Thoracic aorta (tissue), 2 donors: ENCODE results near the gene GPR45. TPM values are rescaled to one million over a fixed set of nuclear protein-coding genes. Genes with fewer than 3 reads are reported as not detected.

ENCODE experiments used
- ATAC-seq: fragments of 150-250 bp; one replicate; pipeline ENCODE4 v1.8.0; 2017; ENCODE audit warnings: low read depth; ENCODE audit not compliant: insufficient number of reproducible peaks, low FRiP score
- DNase-seq: peaks from one replicate; pipeline ENCODE4 v3.0.0-alpha.2; 2020; ENCODE audit warnings: low spot score
- H3K27ac ChIP-seq, 2 donors: fragments of 200-600 bp; sonication (generic); 1 replicate in 1 of 2; 2 replicates in 1 of 2; pipeline ENCODE4 v1.5.1; 2016; ENCODE audit warnings: mild to moderate bottlenecking in 2 of 2, moderate library complexity in 2 of 2
- H3K27me3 ChIP-seq: fragments of 200-600 bp; sonication (generic); replicated peaks from 2 replicates; pipeline ENCODE4 v1.6.0; 2016; ENCODE audit warnings: mild to moderate bottlenecking; ENCODE audit not compliant: insufficient read depth
- H3K36me3 ChIP-seq: fragments of 200-600 bp; sonication (generic); one replicate; pipeline ENCODE4 v1.5.1; 2016
- H3K4me1 ChIP-seq, 2 donors: fragments of 200-600 bp; sonication (generic); 1 replicate in 1 of 2; 2 replicates in 1 of 2; pipeline versions ENCODE4 v1.5.1 to v1.6.0; 2016; ENCODE audit warnings: low read depth in 2 of 2, mild to moderate bottlenecking in 1 of 2; ENCODE audit not compliant: control insufficient read depth in 1 of 2
- H3K4me3 ChIP-seq: fragments of 200-600 bp; sonication (generic); 2 replicates; pipeline ENCODE4 v1.5.1; 2016; ENCODE audit warnings: mild to moderate bottlenecking
- H3K9me3 ChIP-seq: fragments of 200-600 bp; sonication (generic); 2 replicates; pipeline ENCODE4 v1.5.1; 2016
- CTCF ChIP-seq: fragments of 200-600 bp; sonication (generic); IDR thresholded peaks from one replicate; pipeline ENCODE4 v1.5.1; 2019; ENCODE audit warnings: antibody characterized with exemption
- total RNA-seq, 2 donors: library from RNA; depleted of rRNA; stranded (reverse); fragments of >200 nt; gene quantifications; one replicate each; pipeline versions ENCODE4 v1.1.0 to v1.2.3, GENCODE V29; 2016

The GPR45 gene
- total RNA-seq, 2 donors from 2014 or later, result not detected

DNA sequence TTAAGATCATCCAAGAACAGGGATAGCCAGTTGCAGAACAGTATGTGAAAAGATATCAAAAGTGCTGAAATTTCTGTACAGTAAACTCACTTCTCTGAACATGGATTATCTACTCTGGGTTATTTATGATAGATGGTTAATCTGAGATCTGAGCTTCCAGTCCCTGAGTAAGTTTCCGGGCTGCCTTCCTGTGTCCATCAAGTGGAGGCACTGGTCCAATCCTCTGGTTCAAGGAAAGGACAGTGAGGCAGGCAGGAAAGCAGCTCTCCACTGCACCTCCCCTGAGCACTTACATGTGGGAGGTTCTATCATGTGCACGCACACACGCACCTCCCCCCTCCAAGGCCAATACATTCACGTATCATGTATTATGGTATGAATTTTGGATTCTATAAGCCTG is 32.5 kb downstream of the GPR45 start:
- H3K27ac ChIP-seq, result no peak overlapping the region
- H3K9me3 ChIP-seq, result no peaks in the 10 kb centered on the region
- DNase-seq (no peak), ATAC-seq (no peak)
- no peak overlapping the region for H3K4me3 ChIP-seq
- no peak for TF ChIP-seq CTCF
- no peaks in the 10 kb centered on the region for H3K4me1 ChIP-seq
- peaks cover 71% of the 10 kb centered on the region for H3K36me3 ChIP-seq
- H3K27me3 ChIP-seq, result no peaks in the 10 kb centered on the region

DNA sequence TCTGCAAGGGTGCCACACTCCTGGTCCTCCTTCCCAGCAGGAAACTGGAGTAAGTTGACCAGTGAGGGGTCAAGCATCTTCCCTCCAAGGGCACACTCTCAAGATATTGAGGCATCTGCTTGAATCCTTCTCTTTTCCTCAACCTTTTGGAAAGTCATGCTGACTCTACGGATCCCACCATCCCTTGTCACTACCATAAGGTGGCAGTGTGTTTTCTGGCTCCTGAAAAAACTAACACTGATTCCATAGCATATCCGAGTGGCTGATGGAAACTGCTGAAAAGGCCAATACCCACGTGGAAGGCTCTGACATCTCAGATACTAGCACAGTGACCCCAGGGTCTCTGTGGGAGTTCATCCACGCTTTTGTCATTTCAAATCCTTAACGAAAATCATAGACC is 37.1 kb downstream of the GPR45 start:
- Histone ChIP-seq H3K27ac (no peak overlapping the region), H3K4me3 (no peak overlapping the region), H3K36me3 (peaks cover 71% of the 10 kb centered on the region), H3K27me3 (no peaks in the 10 kb centered on the region), H3K4me1 (no peaks in the 10 kb centered on the region), H3K9me3 (no peaks in the 10 kb centered on the region)
- ATAC-seq, result no peak
- no peak for TF ChIP-seq CTCF
- no peak for DNase-seq

GRCh38 chr2:105279126-105279525 is 37.6 kb downstream of the GPR45 start:
- Histone ChIP-seq H3K27ac (no peak overlapping the region), H3K36me3 (peaks cover 67% of the 10 kb centered on the region), H3K4me1 (no peaks in the 10 kb centered on the region), H3K27me3 (no peaks in the 10 kb centered on the region), H3K4me3 (no peak overlapping the region), H3K9me3 (no peaks in the 10 kb centered on the region)
- DNase-seq, result no peak
- no peak for TF ChIP-seq CTCF
- ATAC-seq, result no peak

GRCh38 chr2:105280281-105280680 is 38.7 kb downstream of the GPR45 start:
- H3K36me3 ChIP-seq, result peaks cover 60% of the 10 kb centered on the region
- DNase-seq, result no peak
- H3K27ac ChIP-seq, result no peak overlapping the region
- no peaks in the 10 kb centered on the region for H3K4me1 ChIP-seq
- TF ChIP-seq CTCF, result no peak
- no peak overlapping the region for H3K4me3 ChIP-seq
- no peaks in the 10 kb centered on the region for H3K9me3 ChIP-seq
- ATAC-seq, result no peak
- no peaks in the 10 kb centered on the region for H3K27me3 ChIP-seq

DNA sequence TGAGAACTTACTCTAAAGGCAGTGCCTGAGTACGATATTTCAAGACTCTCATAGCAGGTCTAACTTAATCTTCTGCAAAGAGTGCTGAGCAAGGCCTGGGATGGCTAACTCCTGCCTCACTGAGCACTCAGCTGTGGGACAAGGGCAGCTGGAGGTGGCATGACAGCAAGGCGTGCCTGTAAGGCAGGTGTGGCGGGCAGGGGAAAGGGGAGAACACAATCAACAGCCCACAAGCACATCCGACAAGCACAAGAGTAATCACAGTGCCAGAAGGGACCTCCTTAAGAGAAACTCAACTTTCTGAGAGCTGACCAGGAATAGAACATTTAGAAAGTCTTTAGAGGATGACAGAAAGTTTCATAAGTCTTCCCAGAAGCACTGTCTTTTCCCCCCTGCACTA is 42.0 kb downstream of the GPR45 start:
- DNase-seq (no peak), ATAC-seq (no peak)
- no peak for TF ChIP-seq CTCF
- H3K36me3 ChIP-seq, result peaks cover 40% of the 10 kb centered on the region
- no peak overlapping the region for H3K27ac ChIP-seq
- H3K4me3 ChIP-seq, result no peak overlapping the region
- H3K27me3 ChIP-seq, result no peaks in the 10 kb centered on the region
- H3K9me3 ChIP-seq, result no peaks in the 10 kb centered on the region
- no peaks in the 10 kb centered on the region for H3K4me1 ChIP-seq
